Suprapubic skin (tissue), 4 donors: ENCODE measurements around the gene IL6.
"Not testable (repeated sequence)": the region's sequence is repeated elsewhere in the genome, so short reads cannot be mapped to it uniquely, and the experiment has no call there.

Source experiments
- EP300 ChIP-seq: sonication (generic); formaldehyde crosslinking; IDR thresholded peaks from one replicate; pipeline ENCODE4 v1.6.1; 2017; ENCODE audit warnings: antibody characterized with exemption
- POLR2A ChIP-seq, 2 donors: fragments of 450-650 bp; IDR thresholded peaks; one replicate each; pipeline ENCODE4 v1.6.1; 2017; ENCODE audit warnings: antibody characterized with exemption in 2 of 2, mild to moderate bottlenecking in 2 of 2, moderate library complexity in 2 of 2
- POLR2AphosphoS5 ChIP-seq, 3 donors: sonication (generic); formaldehyde crosslinking; IDR thresholded peaks; one replicate each; pipeline ENCODE4 v1.6.1; 2017; ENCODE audit warnings: antibody characterized with exemption in 3 of 3
- TF ChIP-seq, protein P1 (sequence below), 2 donors: fragments of 200-600 bp in 1 of 2; fragments of 450-650 bp in 1 of 2; sonication (generic) in 1 of 2; IDR thresholded peaks; one replicate each; pipeline ENCODE4 v1.5.1; 2016 to 2019; ENCODE audit warnings: antibody characterized with exemption in 2 of 2, mild to moderate bottlenecking in 1 of 2, moderate library complexity in 1 of 2

DNA sequence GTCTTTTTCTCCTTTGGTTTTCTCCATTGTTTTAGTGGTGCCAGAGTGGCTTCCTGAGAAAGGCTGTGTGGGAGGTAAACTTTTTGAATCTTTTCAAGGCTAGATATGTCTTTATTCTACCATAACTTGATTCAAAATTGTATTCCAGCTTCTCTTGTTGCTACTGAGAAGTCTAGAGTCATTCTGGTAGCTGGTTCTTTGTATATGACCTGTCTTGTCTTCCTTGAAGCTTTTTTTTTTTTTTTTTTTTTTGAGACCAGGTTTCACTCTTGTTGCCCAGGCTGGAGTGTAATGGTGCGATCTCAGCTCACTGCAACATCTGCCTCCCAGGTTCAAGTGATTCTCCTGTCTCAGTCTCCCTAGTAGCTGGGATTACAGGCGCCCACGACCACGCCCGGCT lies 49.7 kb upstream of the IL6 start:
- TF ChIP-seq, protein P1, sequence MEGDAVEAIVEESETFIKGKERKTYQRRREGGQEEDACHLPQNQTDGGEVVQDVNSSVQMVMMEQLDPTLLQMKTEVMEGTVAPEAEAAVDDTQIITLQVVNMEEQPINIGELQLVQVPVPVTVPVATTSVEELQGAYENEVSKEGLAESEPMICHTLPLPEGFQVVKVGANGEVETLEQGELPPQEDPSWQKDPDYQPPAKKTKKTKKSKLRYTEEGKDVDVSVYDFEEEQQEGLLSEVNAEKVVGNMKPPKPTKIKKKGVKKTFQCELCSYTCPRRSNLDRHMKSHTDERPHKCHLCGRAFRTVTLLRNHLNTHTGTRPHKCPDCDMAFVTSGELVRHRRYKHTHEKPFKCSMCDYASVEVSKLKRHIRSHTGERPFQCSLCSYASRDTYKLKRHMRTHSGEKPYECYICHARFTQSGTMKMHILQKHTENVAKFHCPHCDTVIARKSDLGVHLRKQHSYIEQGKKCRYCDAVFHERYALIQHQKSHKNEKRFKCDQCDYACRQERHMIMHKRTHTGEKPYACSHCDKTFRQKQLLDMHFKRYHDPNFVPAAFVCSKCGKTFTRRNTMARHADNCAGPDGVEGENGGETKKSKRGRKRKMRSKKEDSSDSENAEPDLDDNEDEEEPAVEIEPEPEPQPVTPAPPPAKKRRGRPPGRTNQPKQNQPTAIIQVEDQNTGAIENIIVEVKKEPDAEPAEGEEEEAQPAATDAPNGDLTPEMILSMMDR (IDR thresholded peaks at IDR 0.05), result not testable (repeated sequence)
- TF ChIP-seq POLR2AphosphoS5 (IDR thresholded peaks at IDR 0.05); POLR2A (IDR thresholded peaks at IDR 0.05); EP300: not testable (repeated sequence)
